WERI-Rb-1 (cell line): ENCODE measurements around the gene GLT6D1.

Experiments used
- DNase-seq: peaks from one replicate; pipeline ENCODE4 v3.0.0-alpha.2; 2020
- H3K27ac ChIP-seq: fragments of 250-450 bp; sonication (Bioruptor Pico); 2 replicates; pipeline ENCODE4 v1.5.1; 2020; ENCODE audit warnings: mild to moderate bottlenecking, moderate library complexity
- H3K27me3 ChIP-seq: fragments of 250-450 bp; sonication (Bioruptor Pico); 2 replicates; pipeline ENCODE4 v1.5.1; 2021; ENCODE audit warnings: mild to moderate bottlenecking, low read depth, moderate library complexity; ENCODE audit not compliant: insufficient read depth, severe bottlenecking
- H3K36me3 ChIP-seq: fragments of 250-450 bp; sonication (Bioruptor Pico); 2 replicates; pipeline ENCODE4 v1.5.1; 2020; ENCODE audit warnings: mild to moderate bottlenecking, moderate library complexity
- H3K4me3 ChIP-seq: 2 replicates; pipeline ENCODE4 v1.5.1; 2011; ENCODE audit warnings: low read depth, mild to moderate bottlenecking, control low read depth, low read length
- H3K9me3 ChIP-seq: fragments of 250-450 bp; sonication (Bioruptor Pico); 2 replicates; pipeline ENCODE4 v1.5.1; 2021; ENCODE audit warnings: mild to moderate bottlenecking, moderate library complexity; ENCODE audit not compliant: severe bottlenecking
- TF ChIP-seq, protein P1 (sequence below): IDR thresholded peaks from 2 replicates; pipeline ENCODE4 v1.5.1; 2011; ENCODE audit warnings: low read depth, mild to moderate bottlenecking, control low read depth, inconsistent platforms, low read length

Gene GLT6D1

DNA sequence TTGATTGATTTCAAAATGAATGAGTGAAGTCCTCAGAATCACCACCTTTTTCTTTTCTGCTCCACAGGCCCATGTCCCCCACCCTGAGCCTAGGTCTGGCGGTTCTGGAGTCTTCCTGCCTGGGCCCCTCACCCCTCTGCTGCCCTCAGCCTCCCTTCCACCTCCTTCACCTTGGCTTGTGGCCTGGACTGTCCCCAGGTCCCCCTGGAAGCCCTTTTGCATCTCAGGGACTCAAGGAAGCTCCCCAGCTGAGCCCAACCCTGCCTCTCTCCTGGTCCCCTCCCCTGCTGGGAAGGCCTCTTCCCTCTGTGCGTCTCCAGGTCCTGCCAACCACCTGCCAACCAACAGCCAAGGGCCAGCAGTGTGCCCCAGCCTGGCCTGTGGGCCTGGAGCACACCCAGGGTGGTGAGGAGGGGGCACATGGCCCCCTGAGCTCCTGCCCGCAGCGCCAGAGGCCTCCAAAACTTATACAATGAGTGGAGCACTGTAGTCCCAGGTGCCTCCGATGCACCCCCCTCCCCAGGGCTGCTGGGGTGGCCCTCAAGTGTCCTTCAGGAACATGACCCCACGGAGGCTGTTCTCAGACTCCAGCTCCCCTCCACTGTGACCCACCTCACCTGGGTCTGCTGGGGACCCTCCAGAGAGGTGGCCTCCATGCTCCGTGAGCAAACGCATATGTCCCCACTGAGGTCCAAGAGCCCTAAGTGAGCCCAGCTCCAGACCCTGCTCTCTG, 20.3 kb downstream of the GLT6D1 start:
- Histone ChIP-seq H3K9me3 (no peaks in the 10 kb centered on the region), H3K27me3 (no peaks in the 10 kb centered on the region), H3K4me3 (no peak overlapping the region), H3K27ac (no peak overlapping the region), H3K36me3 (no peaks in the 10 kb centered on the region)
- no peak for DNase-seq
- TF ChIP-seq, protein P1, sequence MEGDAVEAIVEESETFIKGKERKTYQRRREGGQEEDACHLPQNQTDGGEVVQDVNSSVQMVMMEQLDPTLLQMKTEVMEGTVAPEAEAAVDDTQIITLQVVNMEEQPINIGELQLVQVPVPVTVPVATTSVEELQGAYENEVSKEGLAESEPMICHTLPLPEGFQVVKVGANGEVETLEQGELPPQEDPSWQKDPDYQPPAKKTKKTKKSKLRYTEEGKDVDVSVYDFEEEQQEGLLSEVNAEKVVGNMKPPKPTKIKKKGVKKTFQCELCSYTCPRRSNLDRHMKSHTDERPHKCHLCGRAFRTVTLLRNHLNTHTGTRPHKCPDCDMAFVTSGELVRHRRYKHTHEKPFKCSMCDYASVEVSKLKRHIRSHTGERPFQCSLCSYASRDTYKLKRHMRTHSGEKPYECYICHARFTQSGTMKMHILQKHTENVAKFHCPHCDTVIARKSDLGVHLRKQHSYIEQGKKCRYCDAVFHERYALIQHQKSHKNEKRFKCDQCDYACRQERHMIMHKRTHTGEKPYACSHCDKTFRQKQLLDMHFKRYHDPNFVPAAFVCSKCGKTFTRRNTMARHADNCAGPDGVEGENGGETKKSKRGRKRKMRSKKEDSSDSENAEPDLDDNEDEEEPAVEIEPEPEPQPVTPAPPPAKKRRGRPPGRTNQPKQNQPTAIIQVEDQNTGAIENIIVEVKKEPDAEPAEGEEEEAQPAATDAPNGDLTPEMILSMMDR = no peak

DNA sequence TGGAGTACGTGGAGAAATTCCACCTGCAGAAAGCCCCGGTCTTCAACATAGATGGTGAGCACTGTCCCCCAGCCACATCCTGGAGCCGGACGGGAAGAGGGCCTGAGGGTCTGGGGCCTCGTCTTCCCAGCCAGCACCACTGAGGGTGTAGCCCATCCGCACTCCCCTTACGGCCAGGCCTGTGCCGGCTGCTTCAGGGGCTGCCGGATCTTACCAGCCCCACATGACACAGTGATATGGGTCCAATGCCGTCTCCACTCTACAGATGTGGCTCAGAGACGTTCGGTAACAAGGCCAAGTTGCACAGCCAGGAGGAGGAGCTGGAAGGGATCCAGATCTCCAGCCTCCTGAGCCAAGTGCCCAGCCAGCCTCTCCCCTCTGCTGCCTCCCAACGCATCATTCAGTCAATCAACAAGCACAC, 21.3 kb downstream of the GLT6D1 start:
- Histone ChIP-seq H3K27me3 (no peaks in the 10 kb centered on the region), H3K4me3 (no peak overlapping the region), H3K36me3 (no peaks in the 10 kb centered on the region), H3K9me3 (no peaks in the 10 kb centered on the region), H3K27ac (no peak overlapping the region; the same call in 1 of the 2 replicates)
- TF ChIP-seq, protein P1 = no peak
- no peak for DNase-seq

DNA sequence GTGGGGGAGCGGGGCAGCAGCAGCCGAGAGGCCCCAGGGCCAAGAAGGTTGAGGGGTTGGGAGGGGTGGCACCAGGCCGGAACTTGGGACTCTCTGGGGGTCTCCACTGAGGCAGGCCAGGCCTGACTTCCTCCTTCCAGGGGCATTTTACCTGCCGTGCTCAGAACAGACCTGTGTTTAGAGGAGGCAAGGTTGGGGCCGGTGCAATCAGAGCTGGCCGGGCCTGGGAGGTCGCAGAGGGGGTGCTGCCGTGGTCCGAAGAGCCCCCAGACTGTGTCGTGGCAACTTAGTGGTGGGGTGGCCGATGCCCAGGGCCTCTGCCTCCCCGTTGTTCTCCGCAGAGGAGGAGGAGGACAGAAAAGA, 21.8 kb downstream of the GLT6D1 start:
- H3K27ac ChIP-seq = no peak overlapping the region; the same call in 1 of the 2 replicates
- no peak for DNase-seq
- no peak overlapping the region for H3K4me3 ChIP-seq
- no peaks in the 10 kb centered on the region for H3K27me3 ChIP-seq
- no peaks in the 10 kb centered on the region for H3K36me3 ChIP-seq
- TF ChIP-seq, protein P1 = no peak
- no peaks in the 10 kb centered on the region for H3K9me3 ChIP-seq

DNA sequence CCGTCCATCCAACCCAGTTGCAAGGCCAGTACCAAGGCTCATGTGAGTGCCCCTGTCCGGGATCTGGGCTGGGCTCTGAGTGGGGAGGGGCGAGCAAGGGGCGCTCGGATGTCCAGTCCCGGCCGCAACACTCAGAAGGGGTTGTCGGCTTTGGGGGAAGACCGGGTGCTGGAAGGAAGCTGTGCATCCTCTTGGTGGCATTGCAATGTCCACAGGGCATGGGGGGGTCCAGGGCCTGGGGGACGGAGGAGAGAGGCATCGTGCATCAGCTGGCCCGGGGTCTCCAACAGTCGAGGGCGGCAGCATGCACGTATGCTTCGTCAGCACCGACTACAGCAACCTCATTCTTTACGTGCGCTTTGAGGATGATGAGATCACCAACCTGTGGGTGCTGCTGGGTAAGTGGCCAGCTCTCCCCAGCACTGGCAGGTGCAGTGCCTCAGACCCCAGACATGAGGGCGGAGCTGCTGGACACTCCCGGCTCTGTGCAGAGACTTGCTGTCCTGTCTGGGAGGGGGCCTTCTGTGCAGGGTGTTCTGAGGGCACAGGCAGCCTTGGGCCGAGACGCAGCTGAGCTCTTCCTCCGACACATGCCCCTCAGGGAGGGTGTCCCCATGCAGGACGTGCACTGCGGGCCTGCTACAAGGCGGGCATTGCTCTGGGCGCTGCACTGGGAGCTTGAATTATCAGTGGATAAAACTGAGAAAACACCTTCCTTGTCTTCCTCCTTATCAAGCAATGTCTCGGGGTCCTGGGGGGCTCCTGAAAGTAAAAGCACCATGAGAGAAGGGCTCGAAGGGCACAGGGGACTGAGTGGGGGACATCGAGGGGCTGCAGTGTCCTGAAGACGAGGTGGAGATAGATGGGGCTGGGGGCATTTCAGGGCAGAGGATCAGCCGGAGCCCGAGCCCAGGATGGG, 22.5 kb downstream of the GLT6D1 start:
- Histone ChIP-seq H3K27me3 (no peaks in the 10 kb centered on the region), H3K4me3 (no peak overlapping the region), H3K9me3 (no peaks in the 10 kb centered on the region), H3K27ac (no peak overlapping the region), H3K36me3 (no peaks in the 10 kb centered on the region)
- TF ChIP-seq, protein P1 = no peak
- DNase-seq = peak; percentile 67

DNA sequence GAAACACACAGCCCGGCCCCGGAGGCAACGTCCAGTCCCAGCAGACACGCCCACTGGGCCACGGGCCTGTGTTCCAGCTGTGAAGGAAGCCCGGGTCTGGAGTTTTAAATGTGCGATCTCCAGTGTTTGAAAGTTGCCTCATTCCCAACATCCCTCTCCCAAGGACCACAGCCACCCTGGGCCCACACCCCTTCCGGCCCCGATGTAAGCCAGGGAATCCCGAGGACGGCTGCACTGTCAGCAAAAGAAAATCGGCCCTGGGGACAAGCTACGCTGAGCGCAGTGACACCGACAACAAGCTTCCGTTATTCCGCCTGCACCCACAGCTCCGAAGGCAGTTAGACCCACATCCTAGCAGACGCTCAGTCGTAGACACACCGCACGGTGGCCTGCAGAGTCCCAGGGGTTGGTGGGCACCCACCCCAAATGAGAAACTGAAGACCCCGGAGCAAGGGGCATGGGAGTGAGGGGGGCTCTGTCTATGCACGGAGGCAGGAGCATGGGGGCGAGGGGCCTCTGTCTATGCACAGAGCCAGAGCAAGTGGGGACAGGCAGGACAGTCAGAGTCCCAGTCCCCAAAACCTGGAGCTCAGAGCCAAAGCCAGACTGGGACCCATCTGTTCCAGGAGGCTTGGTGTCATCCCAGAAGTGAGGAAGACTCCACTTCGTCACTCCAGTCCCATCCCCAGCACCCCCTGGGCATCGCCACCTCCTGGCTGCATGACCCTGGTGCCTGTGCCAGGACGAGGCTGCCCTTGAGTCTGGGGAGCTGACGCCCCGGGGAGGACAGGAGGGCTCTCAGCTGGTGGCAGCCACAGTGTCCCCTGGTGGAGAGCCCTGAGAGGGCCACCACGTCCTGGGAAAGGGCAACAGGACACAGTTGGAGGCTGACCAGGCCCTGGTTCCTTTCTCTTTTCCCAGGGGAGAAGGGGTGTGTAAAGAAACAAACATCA, 23.4 kb downstream of the GLT6D1 start:
- no peak overlapping the region for H3K27ac ChIP-seq
- no peak overlapping the region for H3K4me3 ChIP-seq
- no peaks in the 10 kb centered on the region for H3K36me3 ChIP-seq
- no peak for DNase-seq
- H3K9me3 ChIP-seq = peaks cover 3% of the 10 kb centered on the region
- no peaks in the 10 kb centered on the region for H3K27me3 ChIP-seq
- TF ChIP-seq, protein P1 = peak; percentile 82
